Activated naive CD8-positive, alpha-beta T cell treated with anti-CD3 and anti-CD28 coated beads, Interleukin-2, amount 10 ng/mL, durations not matched to agents 7 days and 5 days (primary cell): ENCODE results near the gene ZNF175. TPM values are rescaled to one million over a fixed set of nuclear protein-coding genes. Genes with fewer than 3 reads are reported as not detected.

Source experiments
- ATAC-seq: fragments of 150-1000 bp; cut with Tn5 transposase; one replicate; pipeline ENCODE4 v1.10.0; 2021; ENCODE audit warnings: low read depth, moderate library complexity
- POLR2A ChIA-PET: fragments of 350-600 bp; sonication (Branson Sonifier 250); formaldehyde crosslinking; loops from one replicate; lab custom pipeline; 2021; ENCODE audit warnings: antibody characterized with exemption; lab: Charles Lee
- DNase-seq: peaks from one replicate; pipeline ENCODE4 v3.0.0; 2021
- H3K27ac Mint-ChIP-seq: one replicate; pipeline ENCODE4 v1.8.0; 2022; ENCODE audit warnings: mild to moderate bottlenecking, mixed read lengths
- H3K27me3 Mint-ChIP-seq: one replicate; pipeline ENCODE4 v1.8.0; 2022; ENCODE audit warnings: mild to moderate bottlenecking, moderate library complexity, mixed read lengths
- H3K36me3 Mint-ChIP-seq: one replicate; pipeline ENCODE4 v1.8.0; 2021; ENCODE audit warnings: mild to moderate bottlenecking, mixed read lengths
- H3K4me1 Mint-ChIP-seq: one replicate; pipeline ENCODE4 v1.8.0; 2021; ENCODE audit warnings: mixed read lengths
- H3K4me3 Mint-ChIP-seq: one replicate; pipeline ENCODE4 v1.8.0; 2022; ENCODE audit warnings: mild to moderate bottlenecking, moderate library complexity, mixed read lengths
- H3K9me3 Mint-ChIP-seq: one replicate; pipeline ENCODE4 v1.8.0; 2021; ENCODE audit warnings: mixed read lengths
- total RNA-seq, 2 experiments: library from RNA; stranded (reverse); gene quantifications; one replicate each; pipeline ENCODE4 v1.2.3, GENCODE V29; 2021

The ZNF175 gene
- total RNA-seq, 2 experiments from 2014 or later = 9.5 to 15.6 TPM

DNA sequence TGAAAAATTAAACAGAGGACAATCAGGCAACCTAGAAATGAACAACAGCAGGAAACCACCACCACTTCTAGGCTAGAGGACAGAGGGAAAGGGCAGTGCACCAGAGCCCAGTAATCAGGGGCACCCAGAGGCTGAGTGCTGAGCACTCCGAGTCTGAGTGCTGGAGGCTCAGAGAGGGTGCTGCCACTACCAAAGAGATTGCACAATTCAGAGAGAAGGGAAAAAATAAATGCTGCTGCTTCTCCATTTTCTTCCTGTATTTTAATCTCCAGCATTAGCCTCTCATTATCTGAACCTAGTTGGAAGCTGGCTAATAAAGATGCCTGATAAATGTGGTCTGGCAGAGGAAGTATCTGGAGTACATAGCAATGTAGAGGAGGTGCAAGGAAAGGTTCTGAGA lies 11.8 kb upstream of the ZNF175 start:
- no peak for ATAC-seq
- Mint-ChIP-seq H3K27me3 (peaks cover 43% of the 10 kb centered on the region), H3K4me3 (no peak overlapping the region), H3K4me1 (no peaks in the 10 kb centered on the region), H3K9me3 (peaks cover 2% of the 10 kb centered on the region), H3K27ac (no peak overlapping the region), H3K36me3 (no peaks in the 10 kb centered on the region)
- DNase-seq = no peak
- POLR2A ChIA-PET = no interaction called here

DNA sequence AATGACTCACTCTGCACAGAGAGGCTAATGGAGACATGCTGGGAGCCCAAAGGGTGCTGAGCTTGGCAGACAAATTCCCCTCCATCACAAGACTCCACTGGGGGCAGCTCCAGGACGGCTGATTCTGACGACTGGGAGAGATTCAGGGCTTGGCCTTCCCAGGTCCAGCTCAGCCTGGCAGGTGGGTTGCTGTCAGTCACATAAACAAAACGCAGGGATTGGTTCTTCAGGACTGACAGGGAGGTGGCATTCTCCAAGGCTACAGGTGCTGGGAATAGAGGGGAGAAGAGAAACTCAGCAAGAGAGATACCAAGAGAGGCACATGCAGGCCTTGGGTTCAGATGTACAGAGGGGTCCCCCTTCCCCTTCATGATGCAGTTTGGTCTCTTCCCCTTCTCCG lies 10.7 kb upstream of the ZNF175 start:
- ATAC-seq = no peak
- Mint-ChIP-seq H3K9me3 (no peaks in the 10 kb centered on the region), H3K27me3 (peaks cover 49% of the 10 kb centered on the region), H3K4me1 (peaks cover 2% of the 10 kb centered on the region), H3K27ac (no peak overlapping the region), H3K36me3 (no peaks in the 10 kb centered on the region), H3K4me3 (no peak overlapping the region)
- DNase-seq = no peak
- POLR2A ChIA-PET = no interaction called here

DNA sequence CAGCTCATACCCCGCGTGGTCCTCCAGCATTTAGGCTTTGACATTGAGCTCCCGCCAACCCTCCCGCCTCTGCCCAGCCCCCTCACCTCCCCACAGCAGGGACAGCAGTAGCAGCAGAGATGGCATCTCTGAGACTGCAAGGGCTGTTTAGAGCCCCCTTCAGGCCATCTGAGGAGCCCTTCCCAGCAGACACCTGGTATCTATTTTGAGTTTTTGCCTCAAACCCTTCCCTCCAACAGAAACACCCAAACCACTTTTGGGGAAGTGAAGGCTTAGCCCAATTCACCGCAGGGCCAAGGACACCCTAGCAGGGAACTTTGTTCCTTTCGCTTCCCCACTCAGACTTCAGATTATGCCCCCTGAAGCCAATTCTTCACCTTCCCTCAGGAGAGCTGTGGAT lies 6.3 kb upstream of the ZNF175 start:
- Mint-ChIP-seq H3K9me3 (peaks cover 1% of the 10 kb centered on the region), H3K27me3 (peaks cover 52% of the 10 kb centered on the region), H3K36me3 (no peaks in the 10 kb centered on the region), H3K4me1 (peaks cover 6% of the 10 kb centered on the region), H3K27ac (no peak overlapping the region), H3K4me3 (no peak overlapping the region)
- no peak for DNase-seq
- POLR2A ChIA-PET = no interaction called here
- ATAC-seq = no peak

DNA sequence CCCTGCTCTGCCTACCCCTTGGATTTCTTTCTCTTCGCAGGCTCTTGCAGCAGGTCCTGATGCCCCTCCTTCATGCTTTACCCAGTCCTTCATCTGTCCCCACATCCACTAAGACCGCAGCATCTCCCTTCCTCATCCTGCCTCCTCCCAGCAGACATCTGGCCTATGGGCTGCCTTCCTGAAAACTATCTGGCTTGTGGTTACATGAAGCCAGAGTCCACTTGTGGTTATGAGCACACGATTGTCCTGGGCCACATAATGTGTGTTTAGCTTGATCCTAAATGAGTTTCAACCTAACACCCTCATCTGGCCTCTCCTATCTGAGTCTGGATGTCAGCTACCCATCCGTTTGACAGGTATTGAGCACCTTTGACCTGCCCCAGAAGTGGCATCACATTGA lies 5.5 kb upstream of the ZNF175 start:
- H3K27ac Mint-ChIP-seq = no peak overlapping the region
- POLR2A ChIA-PET = no interaction called here
- H3K4me3 Mint-ChIP-seq = no peak overlapping the region
- no peak for DNase-seq
- peaks cover 9% of the 10 kb centered on the region for H3K4me1 Mint-ChIP-seq
- no peaks in the 10 kb centered on the region for H3K36me3 Mint-ChIP-seq
- H3K9me3 Mint-ChIP-seq = peaks cover 1% of the 10 kb centered on the region
- ATAC-seq = no peak
- peaks cover 53% of the 10 kb centered on the region for H3K27me3 Mint-ChIP-seq

DNA sequence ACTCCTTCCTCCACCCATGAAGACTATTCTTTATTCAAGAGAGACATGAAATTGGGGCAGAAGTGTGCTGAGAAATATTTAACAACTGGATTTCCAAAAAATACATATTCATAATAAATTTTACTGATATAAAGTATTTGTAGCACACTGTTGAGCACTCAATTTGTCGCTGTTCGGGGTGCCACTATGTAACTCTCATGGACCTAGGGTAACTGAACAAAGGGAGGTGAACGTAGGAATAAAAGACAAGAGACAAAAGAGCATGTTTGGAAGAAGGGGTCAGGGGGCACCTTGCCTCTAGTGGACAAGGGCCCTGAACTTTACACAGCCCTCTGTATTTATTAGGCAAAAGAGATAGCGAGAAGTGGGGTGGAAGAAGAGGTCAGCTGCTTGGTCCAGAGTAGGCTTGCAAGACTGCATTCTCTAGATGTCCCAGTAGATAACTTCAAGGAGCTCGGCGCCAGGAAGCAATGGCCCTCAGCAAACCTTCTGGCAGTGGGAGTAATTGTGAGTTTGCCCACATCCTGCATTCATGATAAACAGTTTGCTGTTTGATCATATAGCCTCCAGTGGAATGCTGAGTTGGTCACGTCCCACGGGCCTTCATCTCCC lies 4.5 kb upstream of the ZNF175 start:
- ATAC-seq (no peak), DNase-seq (no peak)
- no peak overlapping the region for H3K27ac Mint-ChIP-seq
- H3K4me3 Mint-ChIP-seq = no peak overlapping the region
- peaks cover 1% of the 10 kb centered on the region for H3K9me3 Mint-ChIP-seq
- peaks cover 49% of the 10 kb centered on the region for H3K27me3 Mint-ChIP-seq
- H3K4me1 Mint-ChIP-seq = peaks cover 14% of the 10 kb centered on the region
- H3K36me3 Mint-ChIP-seq = peaks cover 2% of the 10 kb centered on the region
- POLR2A ChIA-PET = no interaction called here

DNA sequence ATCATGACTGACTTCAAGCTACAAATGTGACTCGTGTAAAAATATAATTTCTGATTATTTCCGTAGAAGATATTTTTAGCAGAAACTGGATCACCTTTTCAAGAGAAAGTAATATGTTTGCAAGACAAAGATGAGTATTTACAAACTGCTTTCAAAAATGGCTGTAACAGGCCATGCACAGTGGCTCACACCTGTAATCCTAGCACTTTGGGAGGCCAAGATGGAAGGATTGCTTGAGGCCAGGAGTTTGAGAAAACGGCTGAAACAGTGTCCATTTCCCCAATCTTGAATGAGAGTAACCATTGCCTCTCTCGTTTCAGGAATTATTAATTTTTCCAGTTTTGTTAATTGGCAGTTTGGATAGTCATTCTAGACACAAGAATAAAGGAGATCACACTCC lies 3.5 kb upstream of the ZNF175 start:
- Mint-ChIP-seq H3K36me3 (peaks cover 2% of the 10 kb centered on the region), H3K4me3 (no peak overlapping the region), H3K4me1 (peaks cover 20% of the 10 kb centered on the region), H3K9me3 (peaks cover 1% of the 10 kb centered on the region), H3K27ac (no peak overlapping the region), H3K27me3 (peaks cover 47% of the 10 kb centered on the region)
- POLR2A ChIA-PET = no interaction called here
- ATAC-seq (no peak), DNase-seq (no peak)

DNA sequence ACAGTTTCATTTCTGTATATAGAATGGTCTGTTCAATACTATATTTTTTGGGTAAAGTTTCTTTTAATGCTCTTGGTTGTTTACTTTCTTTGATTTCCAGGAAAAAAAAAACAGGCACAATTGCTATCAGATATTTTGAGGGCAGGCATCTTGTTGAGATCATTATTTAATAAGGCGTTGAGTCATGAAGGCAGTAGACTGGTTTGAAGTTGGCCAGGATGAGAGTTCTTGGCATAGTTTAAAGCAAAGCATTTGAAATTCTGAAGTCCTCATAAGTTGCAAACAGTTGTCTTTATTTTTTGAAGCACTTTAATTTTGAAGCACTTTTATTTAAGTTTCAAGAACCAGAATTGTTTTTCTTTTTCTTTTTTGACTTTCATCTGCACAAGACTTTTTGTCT lies 2.6 kb upstream of the ZNF175 start:
- H3K4me3 Mint-ChIP-seq = no peak overlapping the region
- no peak for ATAC-seq

DNA sequence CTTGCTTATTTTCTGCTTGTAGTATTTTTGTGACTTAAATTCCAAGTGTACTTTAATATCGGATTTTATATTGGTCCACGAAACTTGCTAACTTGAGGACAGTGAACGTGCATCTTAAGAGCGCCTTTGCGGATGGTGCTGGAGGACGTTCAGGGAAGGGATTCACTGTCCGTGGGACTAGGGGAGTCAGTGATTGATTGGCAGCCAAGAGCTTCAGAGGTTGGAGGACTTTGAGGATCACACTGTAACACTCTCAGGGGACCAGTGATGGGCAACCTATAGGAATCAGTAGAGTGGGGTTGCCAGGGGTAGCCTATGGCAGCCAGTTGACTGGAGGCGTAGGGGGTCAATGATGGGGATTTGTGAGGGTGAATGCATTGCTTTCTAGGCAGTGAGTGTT lies 516 bp downstream of the ZNF175 start:
- Mint-ChIP-seq H3K4me3 (peak overlapping the region; percentile 98), H3K9me3 (peaks cover 1% of the 10 kb centered on the region), H3K36me3 (peaks cover 17% of the 10 kb centered on the region), H3K27me3 (peaks cover 21% of the 10 kb centered on the region), H3K27ac (peak overlapping the region; percentile 75), H3K4me1 (peaks cover 19% of the 10 kb centered on the region)
- POLR2A ChIA-PET = interaction anchor here (1.6 kb wide), 1 partner anchor 23 kb away, joined by 3 read pairs; no protein-coding TSS in a partner anchor
- no peak for DNase-seq
- no peak for ATAC-seq

More for the DNA sequence above, 2.6 kb upstream of the ZNF175 start:
- Mint-ChIP-seq H3K9me3 (peaks cover 1% of the 10 kb centered on the region), H3K27ac (no peak overlapping the region), H3K4me1 (peaks cover 20% of the 10 kb centered on the region), H3K27me3 (peaks cover 38% of the 10 kb centered on the region), H3K36me3 (peaks cover 4% of the 10 kb centered on the region)
- POLR2A ChIA-PET = no interaction called here
- no peak for DNase-seq

DNA sequence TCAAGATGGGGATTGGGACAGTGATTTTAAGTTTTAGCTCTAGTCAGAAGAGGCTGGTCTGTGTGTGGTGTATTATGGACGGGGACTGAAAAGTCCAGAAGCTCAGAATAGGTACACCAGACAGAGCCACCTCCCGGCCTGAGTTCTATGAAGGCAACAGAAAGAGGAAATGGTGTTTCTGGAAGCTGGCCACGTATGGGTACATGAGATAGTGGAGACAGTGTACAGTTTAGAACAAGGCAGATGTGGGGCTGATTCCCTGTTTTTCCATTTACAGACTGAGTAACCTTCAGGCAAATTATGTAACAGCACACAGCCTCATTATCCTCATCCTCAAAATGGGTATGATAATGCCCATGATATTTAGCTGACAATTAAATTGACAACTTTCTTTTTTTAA lies 1.3 kb downstream of the ZNF175 start:
- POLR2A ChIA-PET = interaction anchor here (1.6 kb wide), 1 partner anchor 22 kb away, joined by 3 read pairs; no protein-coding TSS in a partner anchor
- H3K4me3 Mint-ChIP-seq = peak overlapping the region; percentile 98

DNA sequence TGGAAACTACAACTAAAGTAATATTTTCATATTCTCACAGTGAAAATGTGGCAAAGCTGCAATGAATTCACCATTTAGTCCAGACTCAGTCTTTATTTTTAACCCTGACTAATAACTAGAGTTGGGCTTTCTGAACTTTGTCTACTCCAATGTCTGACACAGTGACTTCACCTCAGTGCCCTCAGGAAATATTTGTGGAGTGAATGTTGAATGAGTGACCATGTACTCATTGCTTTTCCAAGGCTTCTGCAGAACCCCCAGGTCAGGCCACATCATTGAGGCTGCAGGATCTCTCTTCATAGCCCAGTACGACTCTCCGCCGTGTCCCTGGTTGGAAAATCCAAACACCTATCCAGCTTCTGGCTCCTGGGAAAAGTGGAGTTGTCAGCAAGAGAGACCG lies 1.8 kb downstream of the ZNF175 start:
- ATAC-seq = no peak
- Mint-ChIP-seq H3K27me3 (peaks cover 17% of the 10 kb centered on the region), H3K9me3 (peaks cover 1% of the 10 kb centered on the region), H3K4me3 (no peak overlapping the region), H3K36me3 (peaks cover 28% of the 10 kb centered on the region), H3K27ac (no peak overlapping the region), H3K4me1 (peaks cover 19% of the 10 kb centered on the region)
- POLR2A ChIA-PET = interaction anchor here (1.6 kb wide), 1 partner anchor 21 kb away, joined by 3 read pairs; no protein-coding TSS in a partner anchor
- no peak for DNase-seq

More for the DNA sequence above, 1.3 kb downstream of the ZNF175 start:
- H3K36me3 Mint-ChIP-seq = peaks cover 25% of the 10 kb centered on the region
- ATAC-seq (no peak), DNase-seq (no peak)
- peaks cover 21% of the 10 kb centered on the region for H3K27me3 Mint-ChIP-seq
- H3K9me3 Mint-ChIP-seq = peaks cover 1% of the 10 kb centered on the region
- no peak overlapping the region for H3K27ac Mint-ChIP-seq
- H3K4me1 Mint-ChIP-seq = peaks cover 19% of the 10 kb centered on the region

DNA sequence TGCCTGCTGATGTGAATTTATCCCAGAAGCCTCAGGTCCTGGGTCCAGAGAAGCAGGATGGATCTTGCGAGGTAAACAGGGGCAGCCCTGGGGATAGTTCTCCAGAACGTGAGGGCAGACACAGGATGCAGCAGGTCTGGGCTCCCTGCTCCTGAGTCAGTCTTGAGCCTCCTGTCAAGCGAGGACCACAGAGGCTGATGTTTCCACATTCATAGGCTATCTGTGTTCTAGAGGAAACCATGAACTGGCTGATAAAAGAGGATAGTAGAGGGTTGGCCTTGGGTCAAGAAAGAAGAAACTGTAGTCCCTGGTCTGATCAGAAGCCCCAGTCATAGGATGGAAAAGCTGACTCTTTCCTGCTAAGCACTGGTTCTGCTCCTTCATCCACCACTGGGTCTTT lies 2.2 kb downstream of the ZNF175 start:
- H3K27ac Mint-ChIP-seq = no peak overlapping the region
- no peak for ATAC-seq
- POLR2A ChIA-PET = interaction anchor here (1.6 kb wide), 1 partner anchor 21 kb away, joined by 3 read pairs; no protein-coding TSS in a partner anchor
- peaks cover 13% of the 10 kb centered on the region for H3K27me3 Mint-ChIP-seq
- H3K36me3 Mint-ChIP-seq = peaks cover 30% of the 10 kb centered on the region
- peaks cover 1% of the 10 kb centered on the region for H3K9me3 Mint-ChIP-seq
- no peak for DNase-seq
- peaks cover 19% of the 10 kb centered on the region for H3K4me1 Mint-ChIP-seq
- no peak overlapping the region for H3K4me3 Mint-ChIP-seq

DNA sequence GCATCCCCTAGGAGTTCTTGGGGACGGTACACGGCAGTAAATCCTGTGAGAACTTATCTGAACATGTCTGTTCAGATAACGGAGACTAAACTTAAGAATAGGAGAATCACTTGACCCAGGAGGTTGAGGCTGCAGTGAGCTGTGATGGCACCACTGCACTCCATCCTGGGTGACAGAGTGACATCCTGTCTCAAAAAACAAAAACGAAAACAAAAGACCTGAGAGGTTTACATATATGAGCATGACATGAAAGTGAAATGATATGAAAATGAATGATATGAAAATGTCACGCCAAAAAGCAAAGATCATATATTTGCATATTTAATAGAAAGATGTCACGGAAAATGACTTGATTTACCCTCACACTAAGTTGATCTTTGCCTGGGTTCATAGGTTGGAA lies 5.8 kb downstream of the ZNF175 start:
- POLR2A ChIA-PET = interaction anchor here (0.7 kb wide), 1 partner anchor 236 kb away, joined by 4 read pairs; no protein-coding TSS in a partner anchor
- no peak for ATAC-seq
- H3K4me3 Mint-ChIP-seq = no peak overlapping the region

DNA sequence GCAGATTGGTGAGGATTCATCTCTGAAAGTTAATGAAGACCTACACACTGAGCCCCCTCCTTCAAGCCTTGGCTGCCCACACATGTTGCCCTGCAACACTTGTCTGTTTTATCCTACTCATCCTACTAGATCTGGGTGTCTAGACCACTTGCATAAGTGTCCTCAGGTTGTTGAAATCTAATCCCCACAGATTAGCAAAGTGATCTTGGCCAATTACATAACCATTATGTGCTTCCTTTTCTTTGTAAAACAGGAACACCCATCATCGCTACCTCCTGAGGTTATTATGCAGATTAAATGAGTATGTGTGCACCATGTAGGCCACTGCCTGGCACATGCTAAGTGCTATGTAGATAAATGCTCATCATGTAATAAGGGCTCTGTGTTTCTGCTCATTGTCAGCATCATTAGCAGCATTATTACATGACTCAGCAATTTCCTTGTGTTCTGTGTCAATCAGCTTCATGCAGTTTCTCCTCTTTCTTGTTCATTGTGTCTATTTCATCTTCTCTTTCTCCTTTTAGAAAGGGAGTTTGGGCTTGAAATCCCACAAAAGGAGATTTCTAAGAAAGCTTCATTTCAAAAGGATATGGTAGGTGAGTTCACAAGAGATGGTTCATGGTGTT lies 15.1 kb downstream of the ZNF175 start:
- no peaks in the 10 kb centered on the region for H3K4me1 Mint-ChIP-seq
- H3K27me3 Mint-ChIP-seq = no peaks in the 10 kb centered on the region
- no peak overlapping the region for H3K4me3 Mint-ChIP-seq
- peaks cover 38% of the 10 kb centered on the region for H3K9me3 Mint-ChIP-seq
- no peak overlapping the region for H3K27ac Mint-ChIP-seq
- peaks cover 74% of the 10 kb centered on the region for H3K36me3 Mint-ChIP-seq
- POLR2A ChIA-PET = no interaction called here
- DNase-seq (no peak), ATAC-seq (no peak)

More for the DNA sequence above, 5.8 kb downstream of the ZNF175 start:
- Mint-ChIP-seq H3K4me1 (peaks cover 9% of the 10 kb centered on the region), H3K27ac (no peak overlapping the region), H3K9me3 (peaks cover 3% of the 10 kb centered on the region), H3K36me3 (peaks cover 47% of the 10 kb centered on the region), H3K27me3 (no peaks in the 10 kb centered on the region)
- DNase-seq = no peak

DNA sequence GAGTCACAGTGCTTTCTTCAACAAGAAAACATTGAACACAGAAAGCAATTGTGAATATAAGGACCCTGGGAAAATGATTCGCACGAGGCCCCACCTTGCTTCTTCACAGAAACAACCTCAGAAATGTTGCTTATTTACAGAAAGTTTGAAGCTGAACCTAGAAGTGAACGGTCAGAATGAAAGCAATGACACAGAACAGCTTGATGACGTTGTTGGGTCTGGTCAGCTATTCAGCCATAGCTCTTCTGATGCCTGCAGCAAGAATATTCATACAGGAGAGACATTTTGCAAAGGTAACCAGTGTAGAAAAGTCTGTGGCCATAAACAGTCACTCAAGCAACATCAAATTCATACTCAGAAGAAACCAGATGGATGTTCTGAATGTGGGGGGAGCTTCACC lies 15.7 kb downstream of the ZNF175 start:
- Mint-ChIP-seq H3K4me1 (no peaks in the 10 kb centered on the region), H3K27me3 (no peaks in the 10 kb centered on the region), H3K4me3 (no peak overlapping the region), H3K9me3 (peaks cover 36% of the 10 kb centered on the region), H3K27ac (no peak overlapping the region), H3K36me3 (peaks cover 68% of the 10 kb centered on the region)
- POLR2A ChIA-PET = no interaction called here
- ATAC-seq (no peak), DNase-seq (no peak)
